Measurements from ENCODE around the gene VASH1. TPM values are rescaled to one million over a fixed set of nuclear protein-coding genes. Genes with fewer than 3 reads are reported as not detected.

The VASH1 gene
- total and polyA plus RNA-seq, 12 donors: 9.1 to 20.2 (median 13.4) TPM

- peak; percentile 54 to 80 (median 72) for ATAC-seq
- peak in 2 of 9 donors; percentile 4 to 29 for TF ChIP-seq CTCF (IDR thresholded peaks at IDR 0.05)
- Histone ChIP-seq H3K4me1 (peaks cover 34 to 93% (median 72%) of the 10 kb centered on the region in 9 donors), H3K36me3 (peaks cover 0 to 55% (median 0%) of the 10 kb centered on the region in 9 donors), H3K4me3 (peak overlapping the region in 2 of 10 donors; percentile 4 to 14), H3K9me3 (no peaks in the 10 kb centered on the region), H3K27me3 (peaks cover 0 to 3% (median 0%) of the 10 kb centered on the region in 7 donors), H3K27ac (peak overlapping the region; percentile 38 to 95 (median 80))
- intact Hi-C loops (cut with DNase I): no loop called here
- 37 to 49% methylated on average over 13 of the region's 13 CpGs for WGBS, 2 donors
- DNase-seq: peak; percentile 74 to 87
Measured at GRCh38 chr14:76772300-76773187, 11.3 kb downstream of the VASH1 start.

GRCh38 chr14:76773188-76773885 lies 12.1 kb downstream of the VASH1 start:
- intact Hi-C loops (cut with DNase I): no loop called here
- Histone ChIP-seq H3K4me3 (peak overlapping the region in 1 of 10 donors; percentile 14), H3K27ac (peak overlapping the region; percentile 38 to 95 (median 80)), H3K4me1 (peaks cover 29 to 93% (median 70%) of the 10 kb centered on the region in 9 donors), H3K36me3 (peaks cover 0 to 63% (median 0%) of the 10 kb centered on the region in 9 donors), H3K27me3 (peaks cover 0 to 3% (median 0%) of the 10 kb centered on the region in 7 donors), H3K9me3 (no peaks in the 10 kb centered on the region)
- WGBS, 2 donors: 43 to 68% methylated on average over 8 of the region's 8 CpGs
- peak; percentile 60 to 75 for DNase-seq
- ATAC-seq: peak in 7 of 8 donors; percentile 57 to 72 (median 65)
- TF ChIP-seq CTCF (IDR thresholded peaks at IDR 0.05): peak in 1 of 9 donors; percentile 27

GRCh38 chr14:76773956-76774820 lies 12.9 kb downstream of the VASH1 start:
- peaks cover 0 to 72% (median 0%) of the 10 kb centered on the region in 9 donors for H3K36me3 ChIP-seq
- H3K27me3 ChIP-seq: peaks cover 0 to 3% (median 0%) of the 10 kb centered on the region in 7 donors
- ATAC-seq (no peak), DNase-seq (peak in 1 of 2 donors; percentile 6)
- intact Hi-C loops (cut with DNase I): no loop called here
- H3K9me3 ChIP-seq: no peaks in the 10 kb centered on the region
- peak overlapping the region in 8 of 10 donors; percentile 71 to 95 (median 80) for H3K27ac ChIP-seq
- WGBS, 2 donors: 89 to 91% methylated on average over 18 of the region's 18 CpGs
- H3K4me1 ChIP-seq: peaks cover 22 to 86% (median 61%) of the 10 kb centered on the region in 9 donors
- TF ChIP-seq CTCF (IDR thresholded peaks at IDR 0.05): no peak
- no peak overlapping the region for H3K4me3 ChIP-seq
